Measurements from ENCODE around the gene SRGAP3. TPM values are rescaled to one million over a fixed set of nuclear protein-coding genes. Genes with fewer than 3 reads are reported as not detected.

Gene SRGAP3
- polyA plus RNA-seq, 3 donors, result 0.90 to 1.7 (median 1.4) TPM

- WGBS, 3 donors, result 73 to 80% (median 76%) methylated on average over 9 of the region's 9 CpGs
- H3K27ac ChIP-seq (ENCODE audit: low read depth, low read length), result no peak overlapping the region
Measured at GRCh38 chr3:8981700-8982099, 267.7 kb downstream of the SRGAP3 start.

GRCh38 chr3:8981296-8981695 lies 268.1 kb downstream of the SRGAP3 start:
- no peak overlapping the region for H3K27ac ChIP-seq (ENCODE audit: low read depth, low read length)
- WGBS, 3 donors, result 79 to 86% (median 80%) methylated on average over 9 of the region's 9 CpGs

- WGBS, 3 donors, result 36 to 53% (median 47%) methylated on average over 6 of the region's 6 CpGs
Measured at GRCh38 chr3:8980756-8981257, 268.6 kb downstream of the SRGAP3 start.

GRCh38 chr3:8979262-8979661 lies 270.2 kb downstream of the SRGAP3 start:
- H3K27ac ChIP-seq (ENCODE audit: low read depth, low read length), result no peak overlapping the region
- 97 to 100% (median 98%) methylated on average over 1 of the region's 1 CpG for WGBS, 3 donors

More at GRCh38 chr3:8980756-8981257, 268.6 kb downstream of the SRGAP3 start:
- H3K27ac ChIP-seq (ENCODE audit: low read depth, low read length), result no peak overlapping the region

- 55 to 87% (median 82%) methylated on average over 3 of the region's 3 CpGs for WGBS, 3 donors
- no peak overlapping the region for H3K27ac ChIP-seq (ENCODE audit: low read depth, low read length)
Measured at GRCh38 chr3:8978551-8978950, 270.9 kb downstream of the SRGAP3 start.

- H3K27ac ChIP-seq (ENCODE audit: low read depth, low read length), result no peak overlapping the region
- WGBS, 3 donors, result 73 to 82% (median 79%) methylated on average over 6 of the region's 6 CpGs
Measured at GRCh38 chr3:8976540-8977182, 272.8 kb downstream of the SRGAP3 start.

- WGBS, 3 donors, result 65 to 79% (median 76%) methylated on average over 11 of the region's 11 CpGs
Measured at GRCh38 chr3:8975081-8976020, 274.1 kb downstream of the SRGAP3 start.

GRCh38 chr3:8974458-8974857 lies 275.0 kb downstream of the SRGAP3 start:
- 87 to 91% (median 88%) methylated on average over 2 of the region's 2 CpGs for WGBS, 3 donors
- no peak overlapping the region for H3K27ac ChIP-seq (ENCODE audit: low read depth, low read length)

More at GRCh38 chr3:8975081-8976020, 274.1 kb downstream of the SRGAP3 start:
- H3K27ac ChIP-seq (ENCODE audit: low read depth, low read length), result no peak overlapping the region

GRCh38 chr3:8972639-8973038 lies 276.8 kb downstream of the SRGAP3 start:
- 94 to 98% (median 94%) methylated on average over 2 of the region's 2 CpGs for WGBS, 3 donors
- H3K27ac ChIP-seq (ENCODE audit: low read depth, low read length), result no peak overlapping the region

- WGBS, 3 donors, result 1 to 2% (median 1%) methylated on average over 7 of the region's 7 CpGs
- H3K27ac ChIP-seq (ENCODE audit: low read depth, low read length), result no peak overlapping the region
Measured at GRCh38 chr3:8970971-8971589, 278.4 kb downstream of the SRGAP3 start.

- no peak overlapping the region for H3K27ac ChIP-seq (ENCODE audit: low read depth, low read length)
- WGBS, 3 donors, result 42 to 73% (median 72%) methylated on average over 4 of the region's 4 CpGs
Measured at GRCh38 chr3:8969241-8969640, 280.2 kb downstream of the SRGAP3 start.

- 64 to 74% (median 69%) methylated on average over 5 of the region's 5 CpGs for WGBS, 3 donors
- no peak overlapping the region for H3K27ac ChIP-seq (ENCODE audit: low read depth, low read length)
Measured at GRCh38 chr3:8968375-8968882, 281.0 kb downstream of the SRGAP3 start.

- no peak overlapping the region for H3K27ac ChIP-seq (ENCODE audit: low read depth, low read length)
- WGBS, 3 donors, result 64 to 82% (median 79%) methylated on average over 5 of the region's 5 CpGs
Measured at GRCh38 chr3:8967553-8967952, 281.9 kb downstream of the SRGAP3 start.

GRCh38 chr3:8966820-8967348 lies 282.6 kb downstream of the SRGAP3 start:
- WGBS, 3 donors, result 62 to 98% (median 80%) methylated on average over 3 of the region's 3 CpGs
- no peak overlapping the region for H3K27ac ChIP-seq (ENCODE audit: low read depth, low read length)

GRCh38 chr3:8966150-8966819 lies 283.2 kb downstream of the SRGAP3 start:
- 73 to 87% (median 75%) methylated on average over 2 of the region's 2 CpGs for WGBS, 3 donors
- no peak overlapping the region for H3K27ac ChIP-seq (ENCODE audit: low read depth, low read length)

- H3K27ac ChIP-seq (ENCODE audit: low read depth, low read length), result no peak overlapping the region
- WGBS, 3 donors, result 75 to 82% (median 80%) methylated on average over 11 of the region's 11 CpGs
Measured at GRCh38 chr3:8964436-8965370, 284.7 kb downstream of the SRGAP3 start.

Measured in adipose tissue (tissue), 3 donors.